A673 (cell line): ENCODE data around the gene MLST8. TPM values are rescaled to one million over a fixed set of nuclear protein-coding genes. Genes with fewer than 3 reads are reported as not detected.
"Not testable (repeated sequence)": the region's sequence is repeated elsewhere in the genome, so short reads cannot be mapped to it uniquely, and the experiment has no call there.

ENCODE experiments used
- BruUV-seq: library from RNA; stranded (reverse); fragments of 400-500 nt; replicated peaks from 2 replicates; lab custom pipeline; 2021; lab: Mats Ljungman, UMichigan
- CTCF ChIA-PET: fragments of 300-600 bp; sonication (Branson Sonifier 250); formaldehyde crosslinking; loops from one replicate; lab custom pipeline; 2022; ENCODE audit warnings: antibody characterized with exemption; lab: Charles Lee
- POLR2A ChIA-PET: fragments of 300-600 bp; sonication (Branson Sonifier 250); formaldehyde crosslinking; loops from one replicate; lab custom pipeline; 2022; ENCODE audit warnings: antibody characterized with exemption; ENCODE audit not compliant: low non-redundant PET; lab: Charles Lee
- DNase-seq: peaks from one replicate; pipeline ENCODE4 v3.0.0-alpha.2; 2015; ENCODE audit warnings: low spot score
- H3K27ac ChIP-seq: fragments of 200-600 bp; sonication (generic); 2 replicates; pipeline ENCODE4 v1.5.1; 2016; ENCODE audit warnings: mixed run types, low read depth, mild to moderate bottlenecking, mixed read lengths, antibody characterized with exemption, low read length; ENCODE audit not compliant: poor library complexity, severe bottlenecking
- H3K27me3 ChIP-seq: fragments of 200-600 bp; sonication (generic); replicated peaks from 2 replicates; pipeline ENCODE4 v1.6.1; 2017; ENCODE audit warnings: mixed run types, low read depth, mild to moderate bottlenecking, mixed read lengths, antibody characterized with exemption, low read length; ENCODE audit not compliant: insufficient read depth, poor library complexity
- H3K36me3 ChIP-seq: fragments of 200-600 bp; sonication (generic); 2 replicates; pipeline ENCODE4 v1.6.1; 2016; ENCODE audit warnings: mixed run types, mild to moderate bottlenecking, mixed read lengths, antibody characterized with exemption, low read length; ENCODE audit not compliant: insufficient read depth, poor library complexity, severe bottlenecking
- H3K4me1 ChIP-seq: fragments of 200-600 bp; sonication (generic); 2 replicates; pipeline ENCODE4 v1.6.1; 2017; ENCODE audit warnings: mixed run types, mild to moderate bottlenecking, mixed read lengths, antibody characterized with exemption, low read length; ENCODE audit not compliant: insufficient read depth, poor library complexity, severe bottlenecking
- H3K4me3 ChIP-seq: fragments of 200-600 bp; sonication (generic); 2 replicates; pipeline ENCODE4 v1.5.1; 2016; ENCODE audit warnings: low read depth, mixed run types, mild to moderate bottlenecking, mixed read lengths, low read length; ENCODE audit not compliant: poor library complexity, severe bottlenecking
- H3K9me3 ChIP-seq: fragments of 200-600 bp; sonication (generic); 2 replicates; pipeline ENCODE4 v1.6.1; 2016; ENCODE audit warnings: mixed run types, low read depth, mild to moderate bottlenecking, mixed read lengths, antibody characterized with exemption, low read length; ENCODE audit not compliant: poor library complexity, severe bottlenecking
- CTCF ChIP-seq: fragments of 300-800, 200-600 bp; sonication (generic); conservative IDR thresholded peaks from 2 replicates; pipeline ENCODE4 v1.5.1; 2017; ENCODE audit warnings: low read depth, mild to moderate bottlenecking, antibody characterized with exemption, low read length, moderate library complexity, mixed read lengths
- EZH2 ChIP-seq: fragments of 200-600 bp; sonication (generic); IDR thresholded peaks from 2 replicates; pipeline ENCODE4 v1.6.1; 2017; ENCODE audit warnings: borderline replicate concordance, low read depth, mild to moderate bottlenecking, mixed read lengths, antibody characterized with exemption, low read length; ENCODE audit not compliant: poor library complexity, severe bottlenecking
- intact Hi-C: fragments of 100-400 bp; cut with micrococcal nuclease; formaldehyde crosslinking; loops from one replicate; pipeline ENCODE4 v1.10.0; 2022; ENCODE audit not compliant: unreplicated experiment
- total RNA-seq: library from RNA; stranded (reverse); gene quantifications from 2 replicates; pipeline ENCODE4 v1.2.3, GENCODE V29; 2021

Gene MLST8
- total RNA-seq, 1 experiment from 2014 or later, result 58.3 TPM

DNA sequence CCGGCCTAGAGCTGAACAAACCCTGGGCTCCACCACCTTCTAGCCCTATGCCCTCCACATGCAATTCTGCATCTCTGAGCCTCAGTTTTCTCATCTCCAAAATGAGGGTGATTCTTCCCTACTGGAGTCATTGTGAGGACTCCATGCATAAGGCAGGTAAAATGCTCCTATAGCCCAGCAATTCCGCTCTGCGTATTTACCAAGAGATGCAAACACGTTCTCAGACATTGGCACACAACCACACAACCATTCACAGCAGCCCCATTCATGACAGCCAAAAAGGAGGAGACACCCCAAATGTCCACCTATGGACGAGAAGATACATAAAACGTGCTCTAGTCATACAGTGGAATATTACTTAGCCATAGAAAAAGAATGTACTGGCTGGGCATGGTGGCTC is 4.9 kb upstream of the MLST8 start:
- Histone ChIP-seq H3K27me3 (peaks cover 22% of the 10 kb centered on the region), H3K4me1 (peaks cover 6% of the 10 kb centered on the region), H3K4me3 (no peak overlapping the region), H3K36me3 (no peaks in the 10 kb centered on the region), H3K9me3 (no peaks in the 10 kb centered on the region), H3K27ac (no peak overlapping the region)
- ChIA-PET POLR2A (no interaction called here), CTCF (no interaction called here)
- DNase-seq, result no peak
- intact Hi-C loops, result no loop called here
- no TSS peak for BruUV-seq
- TF ChIP-seq CTCF (no peak), EZH2 (no peak)

DNA sequence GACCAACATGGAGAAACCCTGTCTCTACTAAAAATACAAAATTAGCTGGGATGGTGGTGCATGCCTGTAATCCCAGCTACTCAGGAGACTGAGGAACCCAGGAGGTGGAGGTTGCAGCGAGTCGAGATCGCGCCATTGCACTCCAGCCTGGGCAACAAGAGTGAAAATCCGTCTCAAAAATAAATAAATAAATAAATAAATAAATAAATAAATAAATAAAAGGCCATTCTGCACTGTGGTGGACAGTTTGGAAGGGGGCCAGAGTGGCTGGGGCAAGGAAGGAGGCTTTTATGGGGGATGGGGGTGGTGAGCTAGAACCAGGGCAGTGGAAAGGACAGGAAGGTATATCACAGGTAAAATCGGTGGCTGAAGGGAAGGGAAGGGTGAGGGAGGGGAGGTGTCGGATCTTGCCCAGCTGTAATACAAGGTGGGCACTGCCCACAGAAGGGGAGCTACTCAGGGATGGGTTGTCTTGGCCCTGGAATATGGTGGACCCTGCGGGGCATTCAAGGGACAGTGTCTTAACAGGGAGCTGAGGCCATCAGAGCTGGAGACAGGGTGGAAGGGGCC is 2.0 kb upstream of the MLST8 start:
- H3K9me3 ChIP-seq, CTCF ChIA-PET, POLR2A ChIA-PET, DNase-seq, H3K27me3 ChIP-seq, intact Hi-C loops, H3K4me3 ChIP-seq, BruUV-seq, H3K27ac ChIP-seq: not testable (repeated sequence)
- Histone ChIP-seq H3K36me3 (peaks cover 16% of the 10 kb centered on the region), H3K4me1 (peaks cover 14% of the 10 kb centered on the region)

GRCh38 chr16:2204416-2205103 is 694 bp upstream of the MLST8 start:
- BruUV-seq, result TSS peak; percentile 51
- peaks cover 30% of the 10 kb centered on the region for H3K36me3 ChIP-seq
- no peak for TF ChIP-seq EZH2
- no peak for TF ChIP-seq CTCF
- no peaks in the 10 kb centered on the region for H3K27me3 ChIP-seq
- intact Hi-C loops, result no loop called here
- DNase-seq, result no peak
- peak overlapping the region; percentile 92 for H3K27ac ChIP-seq
- CTCF ChIA-PET, result no interaction called here
- peaks cover 14% of the 10 kb centered on the region for H3K4me1 ChIP-seq
- peak overlapping the region; percentile 74 for H3K4me3 ChIP-seq
- H3K9me3 ChIP-seq, result no peaks in the 10 kb centered on the region
- POLR2A ChIA-PET, result interaction anchor here (0.6 to 0.7 kb wide), 2 partner anchors 49 to 255 kb away, joined by 3 to 4 read pairs; partner anchors contain the start of gene TRAF7
